ENCODE results near the gene EXO1.
"Not testable (repeated sequence)": the region's sequence is repeated elsewhere in the genome, so short reads cannot be mapped to it uniquely, and the experiment has no call there.

Gene EXO1

DNA sequence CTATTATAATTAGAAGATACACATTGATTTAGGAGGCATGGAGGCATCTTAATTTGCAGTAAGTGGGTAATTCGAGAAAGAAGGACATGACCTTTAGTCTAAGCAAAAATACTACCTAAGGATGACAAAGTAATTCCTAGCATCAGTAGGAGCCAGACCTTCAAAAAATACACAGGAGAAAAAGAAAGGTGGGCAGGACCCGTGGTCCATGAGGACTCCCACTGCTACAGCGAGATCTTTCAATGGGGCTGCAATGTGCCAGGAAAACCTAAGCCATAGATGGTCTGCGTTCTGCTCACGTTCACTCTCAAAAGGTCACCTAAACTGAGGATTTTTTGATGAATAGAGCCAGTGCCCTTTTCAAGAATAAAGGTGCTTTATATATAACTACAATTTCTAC is 10.6 kb upstream of the EXO1 start:
- no peak for DNase-seq

DNA sequence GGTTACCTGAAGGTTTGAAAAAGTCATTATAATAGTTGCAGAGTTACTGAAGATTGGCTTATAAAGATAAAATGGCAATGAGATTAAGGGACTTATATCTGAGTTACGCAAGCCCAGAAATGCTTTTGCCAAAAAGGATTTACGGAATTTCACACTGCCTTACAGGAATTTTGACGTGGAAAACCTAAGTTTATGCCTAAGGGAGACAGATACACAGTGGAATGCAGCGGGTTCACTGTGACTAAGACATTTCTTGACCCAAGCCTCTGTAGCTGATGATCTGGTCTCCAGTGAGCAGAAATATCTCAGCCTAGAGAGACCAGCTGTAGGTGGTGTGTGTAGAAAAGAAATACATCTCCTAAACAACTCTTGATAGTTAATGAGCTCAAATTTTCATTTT is 10.1 kb upstream of the EXO1 start:
- no peak for DNase-seq

DNA sequence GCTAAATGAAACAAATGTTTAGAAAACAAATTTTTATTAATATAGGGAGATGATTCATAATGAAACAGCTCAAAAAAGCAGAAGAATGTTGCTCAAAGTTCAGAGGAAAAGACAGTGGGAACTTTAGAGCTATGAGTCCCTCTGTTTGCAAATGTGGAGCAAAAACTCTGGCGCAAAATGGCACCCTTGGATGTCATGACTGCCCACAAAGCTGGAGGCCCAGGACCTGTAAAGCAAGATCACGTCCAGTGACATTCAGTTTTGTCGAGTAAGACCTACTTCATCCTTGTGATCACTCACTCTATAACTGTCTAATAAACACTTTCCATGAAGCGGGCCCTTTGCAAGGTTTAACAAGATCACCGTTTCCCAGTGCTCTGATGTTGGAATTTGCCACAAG is 9.1 kb upstream of the EXO1 start:
- no peak for DNase-seq

DNA sequence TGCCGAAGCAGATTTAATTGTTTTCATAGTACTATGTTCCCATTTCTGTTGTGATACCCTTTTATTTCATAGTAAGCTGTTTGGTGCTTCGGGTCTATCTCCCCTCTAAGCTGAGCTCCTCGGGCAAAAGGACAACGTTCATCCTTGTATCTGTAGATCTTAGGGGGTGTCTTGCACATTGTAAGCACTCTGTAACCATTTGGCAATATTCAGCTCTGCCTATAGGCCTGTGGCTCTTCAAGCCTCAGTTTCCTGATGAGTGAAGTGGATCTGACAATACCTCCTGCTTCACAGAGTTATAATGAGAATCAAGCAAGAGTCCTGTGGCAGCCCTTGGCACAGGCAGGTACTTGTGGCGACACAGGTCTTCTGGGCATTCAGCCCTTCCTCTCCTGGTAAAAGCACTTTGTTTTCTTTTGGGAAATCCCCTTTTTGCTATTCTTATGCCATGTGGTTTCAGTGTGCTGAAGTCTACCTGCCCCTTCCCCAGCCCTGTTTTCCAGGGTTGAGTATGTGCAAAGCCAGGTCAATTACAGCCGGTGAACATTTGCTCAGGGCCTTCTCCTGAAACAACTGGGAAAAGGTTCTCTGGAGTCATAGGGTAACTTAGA is 8.5 kb upstream of the EXO1 start:
- DNase-seq = no peak

DNA sequence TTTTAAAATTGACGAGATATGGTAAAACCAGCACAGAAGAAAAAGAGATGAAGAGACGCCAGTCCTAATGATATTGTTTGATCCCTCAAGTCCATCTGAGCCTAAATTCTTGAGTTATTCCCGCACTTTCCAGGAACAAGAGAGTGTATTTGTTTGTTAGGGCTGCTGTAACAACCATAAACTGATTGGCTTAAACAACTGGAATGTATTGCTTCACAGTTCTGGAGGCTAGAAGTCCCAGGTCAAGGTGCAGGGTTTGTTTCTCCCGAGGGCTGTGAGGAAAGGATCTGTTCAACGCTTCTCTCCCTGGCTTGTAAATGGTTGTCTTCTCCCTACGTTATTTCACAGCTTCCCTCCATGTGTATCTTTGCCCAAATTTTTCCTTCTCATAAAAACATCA is 7.8 kb upstream of the EXO1 start:
- no peak for DNase-seq

DNA sequence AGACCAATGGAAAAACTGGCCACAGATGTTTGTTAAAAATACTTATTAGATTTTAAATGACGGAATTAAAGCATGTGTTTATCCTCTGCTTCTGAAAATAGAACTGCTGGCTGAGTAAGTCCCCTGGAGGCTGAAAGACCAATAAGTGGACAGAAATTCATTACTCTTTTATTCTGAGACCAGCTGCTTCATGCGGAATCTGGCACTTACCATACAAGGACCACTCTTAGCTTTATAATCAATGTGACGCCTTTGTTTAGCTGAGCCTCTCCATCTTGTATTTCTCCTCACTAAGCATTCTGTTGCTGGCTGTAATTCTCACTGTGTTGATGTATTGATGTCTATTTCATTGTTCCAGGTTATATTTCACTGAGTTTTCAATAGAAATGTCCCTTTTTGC is 6.3 kb upstream of the EXO1 start:
- no peak for DNase-seq

DNA sequence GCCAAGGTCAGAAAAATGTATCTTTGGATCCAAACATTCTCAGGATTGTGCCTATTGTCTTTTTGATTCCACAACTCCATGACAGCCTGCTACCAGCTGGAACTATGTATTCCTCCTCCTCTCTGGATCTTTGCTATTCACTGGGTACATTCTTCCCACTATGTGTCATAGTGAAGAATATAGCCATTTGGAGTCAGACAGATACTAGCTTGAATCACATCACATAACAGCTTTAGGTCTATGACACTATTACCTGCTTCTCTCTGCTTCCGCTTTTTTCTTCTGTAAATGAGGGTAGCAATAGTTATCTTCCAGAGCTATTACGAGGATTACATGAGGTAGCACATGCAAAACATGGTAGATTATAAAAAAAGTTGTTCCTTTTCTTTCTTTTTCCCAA is 5.4 kb upstream of the EXO1 start:
- DNase-seq = no peak

DNA sequence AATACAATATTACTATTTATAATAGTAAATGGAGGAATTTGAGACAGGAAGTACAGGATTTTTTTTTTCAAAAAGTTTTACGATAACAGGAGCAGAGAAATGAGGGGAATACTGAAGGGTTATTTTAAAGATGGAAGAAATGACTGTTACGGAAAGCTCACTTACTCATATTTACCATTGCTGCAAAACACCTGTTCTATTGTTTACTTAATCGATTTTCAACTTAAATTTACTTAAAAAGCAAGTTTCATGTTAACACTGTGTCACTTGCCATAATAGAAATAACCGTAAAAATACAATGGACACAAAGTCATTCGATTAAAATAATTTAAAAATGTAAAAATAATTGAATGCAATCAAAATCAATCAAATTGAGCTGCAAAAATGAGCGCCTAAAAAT is 3.4 kb upstream of the EXO1 start:
- no peak for DNase-seq

DNA sequence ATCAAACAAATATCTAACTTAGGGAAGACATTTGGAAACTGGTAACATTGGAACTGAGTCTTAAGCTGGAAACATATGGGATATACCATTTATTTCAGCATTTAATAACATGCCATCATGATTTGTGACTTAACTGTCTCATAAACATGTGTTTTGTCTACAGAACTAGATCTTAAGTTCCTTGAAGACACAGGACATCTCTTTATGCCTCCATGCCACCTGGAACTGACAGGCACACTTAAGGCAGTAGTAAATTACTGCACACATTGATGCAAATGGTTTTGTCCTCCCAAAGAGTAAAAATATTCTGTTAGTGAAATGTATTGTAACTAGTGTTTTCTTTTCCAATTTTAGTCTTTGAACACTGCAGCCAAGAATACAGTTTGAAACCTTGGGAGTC is 1.6 kb upstream of the EXO1 start:
- no peak for DNase-seq

DNA sequence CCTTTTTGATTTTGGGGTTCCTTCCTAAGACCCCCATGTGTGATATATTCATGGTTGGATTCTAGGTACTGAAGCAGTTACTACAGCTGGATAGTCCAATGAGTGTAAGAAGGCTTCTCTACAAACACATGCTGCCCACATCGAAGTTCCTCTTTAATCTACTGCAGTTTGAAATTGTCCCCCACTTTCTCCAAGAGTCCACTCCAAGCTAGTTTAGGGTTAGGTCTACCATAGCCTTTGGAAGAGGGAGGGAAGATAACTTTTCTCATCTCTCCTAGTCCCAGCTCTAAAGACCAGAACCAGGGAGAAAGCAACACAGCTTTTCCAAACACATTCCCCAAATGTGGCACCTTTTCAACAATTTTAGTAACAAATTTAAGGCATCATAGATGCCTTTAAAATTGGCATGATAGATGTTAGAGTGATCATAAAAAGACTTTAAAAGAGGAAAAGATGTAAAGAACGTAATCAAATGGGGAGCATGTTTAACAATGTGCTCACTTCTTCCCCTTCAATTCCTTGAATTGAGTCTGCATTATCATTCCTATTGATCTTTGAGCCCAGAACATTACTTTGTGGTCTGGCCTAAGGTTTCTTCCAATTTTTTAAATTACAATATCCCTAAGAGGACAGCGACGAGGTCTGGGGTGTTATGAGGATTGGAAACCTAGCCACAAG is 1.0 kb upstream of the EXO1 start:
- DNase-seq = no peak

DNA sequence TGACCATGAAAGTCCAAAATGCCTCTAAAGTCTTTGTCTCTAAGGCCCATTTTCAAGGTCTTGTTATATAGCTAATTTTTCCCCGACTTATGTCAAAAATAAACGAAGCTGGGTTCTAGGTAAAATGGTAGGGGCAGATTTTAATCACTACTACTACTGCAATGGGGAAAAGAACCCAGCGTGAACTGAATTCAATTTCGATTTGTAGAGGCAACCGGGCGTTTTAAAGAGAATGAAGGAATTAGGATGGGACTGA is 536 bp upstream of the EXO1 start:
- DNase-seq = no peak

DNA sequence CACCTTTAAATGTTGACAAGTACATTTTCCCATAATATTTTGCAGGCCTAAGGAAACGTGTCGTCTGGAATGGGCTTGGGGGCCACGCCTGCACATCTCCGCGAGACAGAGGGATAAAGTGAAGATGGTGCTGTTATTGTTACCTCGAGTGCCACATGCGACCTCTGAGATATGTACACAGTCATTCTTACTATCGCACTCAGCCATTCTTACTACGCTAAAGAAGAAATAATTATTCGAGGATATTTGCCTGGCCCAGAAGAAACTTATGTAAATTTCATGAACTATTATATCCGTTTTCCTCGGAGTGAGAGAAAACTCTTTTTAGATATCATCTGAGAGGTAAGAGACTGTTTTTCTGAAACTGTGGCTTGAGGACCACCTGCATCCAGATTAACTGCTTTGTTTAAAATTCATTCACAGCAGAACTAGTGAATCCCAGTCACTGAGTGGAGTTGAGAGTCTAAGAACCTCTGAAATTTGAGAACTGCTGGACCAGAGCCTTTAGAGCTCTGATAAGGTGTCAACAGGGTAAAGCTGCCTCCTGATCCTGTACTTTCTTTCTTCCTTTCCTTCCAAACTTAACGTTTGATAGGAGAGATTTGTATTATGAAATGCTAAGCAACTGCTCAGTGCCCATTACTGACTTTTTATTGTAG is 811 bp downstream of the EXO1 start:
- DNase-seq = no peak

DNA sequence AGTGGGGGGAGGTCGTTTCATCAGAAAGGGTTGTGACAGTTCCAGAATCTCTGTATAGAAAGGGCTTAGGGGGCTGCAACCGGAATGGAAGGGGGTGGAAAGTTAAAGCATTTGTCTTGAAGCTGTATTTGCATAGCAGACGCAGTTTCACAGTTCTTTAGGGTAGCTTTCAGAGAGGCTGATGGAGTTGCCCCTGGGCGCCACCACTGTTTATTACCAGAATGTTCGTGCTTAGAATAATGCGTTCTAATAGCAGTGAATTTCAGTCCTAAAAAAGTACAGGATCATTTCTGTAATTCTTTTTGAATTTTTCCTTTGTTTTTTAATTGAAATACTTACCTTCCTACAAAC is 1.3 kb downstream of the EXO1 start:
- DNase-seq = no peak

DNA sequence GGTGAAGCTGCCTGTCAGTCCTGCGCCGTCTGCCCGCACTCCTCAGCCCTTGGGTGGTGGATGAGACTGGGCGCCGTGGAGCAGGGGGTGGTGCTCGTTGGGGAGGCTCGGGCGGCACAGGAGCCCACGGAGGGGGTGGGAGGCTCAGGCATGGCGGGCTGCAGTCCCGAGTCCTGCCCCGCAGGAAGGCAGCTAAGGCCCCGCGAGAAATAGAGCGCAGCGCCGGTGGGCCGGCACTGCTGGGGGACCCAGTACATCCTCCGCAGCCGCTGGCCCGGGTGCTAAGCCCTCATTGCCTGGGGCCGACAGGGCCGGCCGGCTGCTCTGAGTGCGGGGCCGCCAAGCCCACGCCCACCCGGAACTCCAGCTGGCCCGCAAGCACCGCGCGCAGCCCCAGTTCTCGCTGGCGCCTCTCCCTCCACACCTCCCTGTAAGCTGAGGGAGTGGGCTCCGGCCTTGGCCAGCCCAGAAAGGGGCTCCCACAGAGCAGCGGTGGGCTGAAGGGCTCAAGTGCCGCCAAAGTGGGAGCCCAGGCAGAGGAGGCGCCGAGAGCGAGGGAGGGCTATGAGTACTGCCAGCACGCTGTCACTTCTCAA is 7.6 kb downstream of the EXO1 start:
- not testable (repeated sequence) for DNase-seq

DNA sequence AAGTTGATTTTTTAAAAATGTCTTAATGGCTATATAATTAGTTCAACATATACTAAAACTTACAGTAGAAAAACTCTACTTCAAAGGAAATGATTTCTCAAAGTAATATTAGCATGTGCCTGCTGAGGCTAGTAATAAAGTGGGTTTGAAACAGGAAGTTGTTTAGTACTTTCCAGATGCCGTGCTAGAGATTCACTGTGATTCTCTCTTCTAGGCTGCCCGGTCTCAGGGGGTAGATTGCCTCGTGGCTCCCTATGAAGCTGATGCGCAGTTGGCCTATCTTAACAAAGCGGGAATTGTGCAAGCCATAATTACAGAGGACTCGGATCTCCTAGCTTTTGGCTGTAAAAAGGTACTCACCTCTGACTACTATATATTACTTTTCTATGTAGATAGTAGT is 9.1 kb downstream of the EXO1 start:
- DNase-seq = no peak

DNA sequence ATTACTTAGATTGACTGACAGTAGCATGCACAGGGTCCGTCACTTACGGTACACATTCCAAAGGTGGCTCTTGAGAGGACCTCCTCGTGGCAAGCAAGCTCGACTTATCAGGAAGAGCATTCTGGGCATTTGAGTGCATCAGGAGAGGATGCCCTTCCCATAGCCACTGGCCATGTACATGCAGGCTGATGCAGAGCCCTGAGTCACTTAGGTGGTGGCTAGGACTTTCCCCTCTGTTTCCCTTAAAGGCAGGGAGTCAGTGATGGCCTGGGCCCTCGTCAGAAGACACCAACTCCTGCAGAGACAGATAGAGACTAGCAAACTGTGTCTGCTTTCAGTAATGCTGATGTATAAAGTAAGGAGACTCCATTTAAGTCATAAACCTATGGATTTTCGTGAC is 12.9 kb downstream of the EXO1 start:
- no peak for DNase-seq

DNA sequence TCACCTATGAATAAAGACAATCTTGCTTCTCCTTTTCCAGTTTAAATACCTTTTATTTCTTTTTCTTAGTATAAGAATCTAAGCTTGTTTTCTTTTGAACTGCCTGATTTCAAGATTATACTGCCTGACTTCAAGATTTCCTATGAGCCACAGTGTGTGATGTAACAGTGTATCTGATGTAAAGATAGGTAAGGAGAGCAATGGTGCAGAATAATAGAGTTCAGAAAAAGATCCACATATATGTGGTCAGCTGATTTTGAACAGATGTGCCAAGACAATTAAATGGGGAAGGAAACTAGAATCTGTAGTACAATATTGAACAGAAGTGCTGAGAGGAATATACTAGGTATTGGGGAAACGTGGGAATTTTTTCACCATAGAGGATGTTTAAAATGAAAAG is 21.0 kb downstream of the EXO1 start:
- DNase-seq = no peak

DNA sequence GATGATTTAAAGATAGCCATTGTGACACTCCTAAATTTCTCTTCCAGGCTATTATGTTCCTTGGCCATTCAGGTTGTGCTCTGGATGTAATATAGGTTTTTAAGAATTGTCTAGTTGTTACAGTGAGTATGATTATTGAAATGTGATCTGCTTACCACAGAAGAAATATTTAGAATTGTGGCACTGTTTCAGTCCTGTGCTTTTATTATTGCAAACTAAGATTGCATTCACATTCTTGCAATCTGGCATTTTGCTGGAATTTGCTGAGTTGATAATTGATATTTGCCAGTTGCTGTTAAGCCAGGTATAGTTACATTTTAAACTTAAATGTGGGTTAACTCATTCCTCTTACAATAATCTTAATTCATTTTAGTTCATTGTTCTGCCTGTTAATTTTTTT is 22.3 kb downstream of the EXO1 start:
- DNase-seq = no peak

DNA sequence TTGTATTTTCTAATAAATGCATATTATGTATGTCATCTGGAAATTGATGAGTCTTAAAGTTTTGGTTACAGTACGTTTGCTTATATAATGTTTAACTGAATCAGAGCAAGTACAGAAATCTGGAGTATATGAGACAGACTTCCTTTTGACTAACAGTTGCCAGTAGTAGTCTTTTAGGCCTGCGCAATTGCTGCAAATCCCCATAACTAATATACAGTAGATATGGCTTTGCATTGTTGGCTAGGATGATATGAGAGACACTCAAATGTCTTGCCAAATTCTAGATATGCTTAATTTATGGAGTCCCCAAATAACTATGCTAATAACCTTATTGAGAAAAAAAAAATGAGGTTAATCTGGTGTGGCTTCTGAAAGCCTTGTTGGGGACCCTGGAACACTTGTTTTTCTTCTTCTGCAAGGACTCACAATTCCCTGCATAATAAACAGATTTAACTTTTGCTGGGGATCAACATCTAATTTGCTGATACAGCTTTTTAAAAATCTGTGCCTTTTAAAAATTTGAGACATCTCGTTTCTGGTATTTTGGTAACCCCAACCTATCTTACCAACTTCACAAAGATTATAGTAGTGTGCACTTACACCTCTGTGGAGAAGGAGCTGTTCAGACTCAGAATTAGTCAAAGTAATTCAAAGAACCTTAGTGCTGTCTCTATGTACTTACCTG is 22.9 kb downstream of the EXO1 start:
- DNase-seq = no peak

DNA sequence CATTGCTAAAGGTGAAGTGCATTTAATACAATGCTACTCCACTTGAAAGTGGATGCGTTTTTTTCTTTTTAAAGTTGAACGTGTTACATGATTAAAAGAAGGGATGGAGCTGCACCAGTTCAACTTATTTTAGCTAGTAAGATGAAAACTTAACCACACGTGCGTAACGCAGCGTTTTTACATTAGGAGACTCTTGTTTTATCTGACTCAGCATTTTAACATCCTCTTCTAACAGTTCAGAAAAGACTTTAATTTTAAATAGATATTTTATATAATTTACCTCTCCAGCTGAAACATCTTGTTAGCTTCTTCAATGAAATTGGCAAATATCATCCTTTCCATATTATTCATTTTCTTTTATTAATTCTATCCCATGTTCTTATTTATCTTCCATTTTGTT is 33.4 kb downstream of the EXO1 start:
- DNase-seq = no peak

DNA sequence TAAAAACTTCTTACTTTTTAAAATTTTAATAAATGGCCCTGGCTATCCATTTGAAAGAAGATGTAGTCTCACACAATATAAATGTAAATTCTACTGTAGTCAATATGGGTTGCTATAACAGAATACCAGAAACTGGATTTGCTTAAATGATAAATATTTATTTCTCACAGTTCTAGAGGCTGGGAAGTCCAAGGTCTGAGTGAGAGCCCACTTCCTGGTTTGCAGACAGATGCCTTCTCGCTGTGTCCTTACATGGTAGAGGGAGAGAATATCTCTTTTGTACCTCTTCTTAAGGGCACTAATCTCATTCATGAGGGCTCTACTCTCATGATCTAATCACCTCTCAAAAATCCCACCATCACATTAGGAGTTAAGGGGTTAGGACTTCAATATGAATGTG is 35.2 kb downstream of the EXO1 start:
- no peak for DNase-seq

DNA sequence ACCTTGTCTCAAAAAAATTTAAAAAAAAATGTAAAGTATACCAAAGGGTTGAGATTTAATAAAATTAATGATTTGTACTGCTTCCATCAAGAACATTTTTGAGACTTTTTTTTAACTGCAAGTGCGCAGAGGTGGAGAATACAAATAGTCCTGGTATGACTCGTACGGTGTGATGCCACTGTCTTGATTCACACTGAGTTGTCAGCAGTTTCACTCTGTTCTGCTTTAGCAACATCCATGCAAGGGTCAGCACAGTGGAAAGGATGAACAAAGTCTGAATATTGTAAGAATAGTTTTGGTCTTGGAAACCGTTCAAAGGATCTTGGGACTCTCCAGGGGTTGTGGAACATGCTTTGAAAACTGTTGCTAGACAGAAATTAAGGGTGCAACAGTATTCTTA is 40.2 kb downstream of the EXO1 start:
- DNase-seq = no peak

DNA sequence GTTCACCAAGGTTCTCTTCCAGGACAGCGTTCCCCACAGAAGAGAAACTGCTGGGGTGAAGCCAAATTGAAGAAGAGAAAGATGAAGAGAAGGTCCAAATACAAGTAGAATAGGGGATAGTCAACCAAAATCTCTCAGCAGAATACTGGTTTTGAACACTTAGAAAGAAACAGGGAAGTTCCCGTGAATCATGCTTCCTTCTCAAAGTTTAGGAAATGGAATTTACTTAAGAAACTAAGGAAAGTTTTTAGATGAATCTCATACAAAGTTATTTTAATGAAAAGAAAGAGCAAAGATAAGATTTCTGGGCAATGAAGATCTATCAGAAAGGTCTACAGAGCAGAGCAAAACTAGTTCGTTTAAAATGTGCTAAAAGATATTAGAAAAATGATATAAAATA is 43.3 kb downstream of the EXO1 start:
- DNase-seq = no peak

DNA sequence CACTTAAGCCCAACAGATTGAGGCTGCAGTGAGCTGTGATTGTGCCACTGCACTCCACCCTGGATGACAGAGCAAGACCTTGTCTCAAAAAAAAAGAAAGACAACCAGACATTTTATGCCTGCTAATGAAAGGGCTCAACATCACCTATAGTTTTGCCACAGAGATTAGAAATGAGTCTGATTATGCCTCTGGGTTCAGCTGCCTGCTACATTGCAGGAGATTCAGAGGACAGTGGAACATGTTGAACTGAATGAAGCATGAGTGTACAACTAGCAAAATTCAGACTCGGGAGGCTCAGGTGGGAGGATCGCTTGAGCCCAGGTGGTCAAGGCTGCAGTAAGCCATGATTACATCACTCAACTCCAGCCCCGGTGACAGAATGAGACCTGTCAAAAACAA is 46.0 kb downstream of the EXO1 start:
- no peak for DNase-seq

Measured in activated CD4-positive, CD25-positive, alpha-beta regulatory T cell (primary cell).